ENCODE measurements around the gene TNC.

GRCh38 chr9:115135821-115136778 is 18.1 kb upstream of the TNC start:
- TF ChIP-seq CTCF (IDR thresholded peaks at IDR 0.05) (no peak), EZH2 (IDR thresholded peaks at IDR 0.05; ENCODE audit: borderline replicate concordance, insufficient read depth, low read depth, low read length, poor library complexity, severe bottlenecking) (no peak)

Measured in B cell (primary cell).